ENCODE data around the gene RASGRP2. TPM values are rescaled to one million over a fixed set of nuclear protein-coding genes. Genes with fewer than 3 reads are reported as not detected.

Gene RASGRP2
- total RNA-seq, 2 experiments from 2014 or later, result 3.5 to 4.6 TPM

DNA sequence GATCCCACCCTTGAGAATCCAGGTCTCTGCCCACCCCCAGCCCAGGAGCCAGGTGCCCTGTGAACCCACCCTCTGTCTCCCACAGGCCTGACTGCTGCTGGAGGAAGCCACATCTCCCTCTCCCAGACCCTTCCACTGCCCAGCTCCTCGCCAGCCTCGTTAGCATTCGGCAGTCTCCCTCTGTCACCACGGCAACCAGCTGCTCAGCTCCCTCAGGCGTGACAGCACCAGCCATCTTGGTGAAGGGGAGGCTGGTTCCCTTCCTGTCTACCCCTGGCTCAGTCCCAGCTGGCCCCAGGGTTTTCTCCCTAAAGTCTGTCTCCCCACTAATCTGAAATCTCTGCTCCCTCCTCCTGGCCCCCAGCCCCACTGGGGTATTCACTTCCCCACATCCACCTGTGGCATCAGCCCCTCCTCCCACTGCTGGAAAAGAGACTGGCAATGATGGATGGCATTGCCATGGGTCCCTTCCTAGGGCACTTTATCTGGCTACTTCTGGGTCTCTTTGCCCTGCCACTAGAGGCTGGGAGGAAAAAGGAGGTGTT lies 49.0 kb downstream of the RASGRP2 start:
- Mint-ChIP-seq H3K27me3 (peaks cover 20% of the 10 kb centered on the region), H3K36me3 (no peaks in the 10 kb centered on the region), H3K9me3 (no peaks in the 10 kb centered on the region)

DNA sequence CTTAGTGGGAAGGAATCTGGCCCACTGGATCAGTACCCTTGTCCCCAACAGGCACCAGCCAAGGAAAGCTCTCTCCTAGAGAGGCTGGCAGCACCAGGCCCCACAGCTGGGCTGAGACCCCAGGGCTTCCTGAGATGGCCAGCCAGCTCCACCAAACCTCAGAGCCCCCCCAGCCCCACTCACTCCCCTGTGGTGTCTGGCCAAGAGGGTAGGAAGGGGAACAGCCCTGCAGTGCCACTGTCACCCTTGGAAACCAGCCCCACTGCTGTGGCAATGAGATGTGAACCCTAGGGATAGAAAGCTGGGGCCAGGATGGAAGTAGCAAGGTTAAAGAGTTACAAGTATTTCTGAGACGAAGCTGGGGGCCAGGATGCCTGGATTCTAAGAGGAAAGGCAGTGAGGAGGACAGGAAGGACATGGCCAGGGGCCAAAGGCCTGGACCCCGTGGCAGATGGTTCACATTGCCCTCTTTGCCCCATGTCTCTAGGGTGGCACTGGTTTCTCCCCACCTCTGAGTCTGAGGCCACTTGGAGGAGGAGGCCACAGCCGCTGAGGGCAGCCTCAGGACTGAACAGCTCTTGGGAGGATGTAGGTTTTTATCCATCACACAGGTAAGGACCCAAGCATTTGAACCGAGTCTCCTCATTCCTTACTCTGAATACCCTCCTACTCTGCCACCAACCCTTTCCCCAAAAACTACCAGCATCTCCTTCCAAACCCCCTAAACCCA lies 49.8 kb downstream of the RASGRP2 start:
- peaks cover 15% of the 10 kb centered on the region for H3K4me1 Mint-ChIP-seq
- DNase-seq, result no peak
- H3K4me3 Mint-ChIP-seq, result no peak overlapping the region
- peaks cover 20% of the 10 kb centered on the region for H3K27me3 Mint-ChIP-seq
- no peak overlapping the region for H3K27ac Mint-ChIP-seq
- H3K9me3 Mint-ChIP-seq, result no peaks in the 10 kb centered on the region
- H3K36me3 Mint-ChIP-seq, result no peaks in the 10 kb centered on the region

More for the DNA sequence above, 49.0 kb downstream of the RASGRP2 start:
- Mint-ChIP-seq H3K4me3 (no peak overlapping the region), H3K27ac (no peak overlapping the region), H3K4me1 (peaks cover 15% of the 10 kb centered on the region)
- DNase-seq, result no peak

DNA sequence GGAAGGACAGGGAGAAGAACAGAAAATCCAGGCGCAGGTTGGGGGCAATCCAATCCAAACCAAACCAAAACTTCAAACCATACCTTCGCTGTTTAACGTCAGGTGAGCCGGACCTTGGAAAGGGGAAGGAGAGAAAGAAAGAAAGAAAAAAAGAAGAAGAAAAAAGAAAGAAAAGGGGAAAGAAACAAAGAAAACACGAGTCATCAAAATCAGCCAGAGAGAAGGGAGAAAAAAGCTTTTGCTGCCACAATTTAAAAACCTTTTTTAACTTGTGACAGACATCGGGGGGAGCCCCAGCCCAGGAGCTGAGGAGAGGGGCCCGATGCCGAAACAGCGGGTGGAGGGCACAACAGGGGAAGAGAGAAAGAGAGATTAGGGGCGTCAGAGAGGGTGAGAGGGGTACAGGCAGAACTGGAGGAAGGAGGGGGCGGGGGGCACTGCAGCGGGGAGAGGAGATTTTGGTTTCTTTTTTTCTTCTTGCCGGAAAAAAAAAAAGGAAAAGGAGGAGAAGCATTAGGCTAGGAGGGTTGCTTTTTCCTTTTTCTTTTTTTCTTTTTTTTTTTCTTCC lies 51.1 kb downstream of the RASGRP2 start:
- no peaks in the 10 kb centered on the region for H3K36me3 Mint-ChIP-seq
- H3K9me3 Mint-ChIP-seq, result no peaks in the 10 kb centered on the region
- no peak overlapping the region for H3K27ac Mint-ChIP-seq
- DNase-seq, result no peak
- H3K27me3 Mint-ChIP-seq, result peaks cover 20% of the 10 kb centered on the region
- peak overlapping the region; percentile 73 for H3K4me3 Mint-ChIP-seq
- H3K4me1 Mint-ChIP-seq, result peaks cover 21% of the 10 kb centered on the region

DNA sequence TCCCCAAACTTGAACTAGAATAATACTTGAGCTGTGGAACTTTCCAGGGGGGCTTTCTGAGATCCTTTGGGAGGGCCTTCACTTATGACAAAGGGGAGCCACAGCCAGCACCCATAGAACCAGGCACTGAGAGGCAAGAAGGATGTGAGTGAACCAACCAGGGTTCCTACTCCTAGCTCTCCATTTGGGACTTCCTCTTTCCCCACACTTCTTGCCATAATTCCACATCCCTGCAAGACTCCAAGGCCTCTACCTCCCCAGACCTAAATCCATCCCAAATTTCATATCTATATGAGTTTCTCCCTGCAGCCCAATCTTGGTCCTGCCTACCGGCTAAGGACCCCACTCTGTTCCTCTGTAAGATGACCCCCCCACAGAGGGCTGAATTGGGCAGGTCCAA lies 52.4 kb downstream of the RASGRP2 start:
- no peak overlapping the region for H3K27ac Mint-ChIP-seq
- H3K4me3 Mint-ChIP-seq, result no peak overlapping the region
- H3K36me3 Mint-ChIP-seq, result no peaks in the 10 kb centered on the region
- H3K4me1 Mint-ChIP-seq, result peaks cover 21% of the 10 kb centered on the region
- H3K27me3 Mint-ChIP-seq, result peaks cover 20% of the 10 kb centered on the region
- DNase-seq, result no peak
- no peaks in the 10 kb centered on the region for H3K9me3 Mint-ChIP-seq

DNA sequence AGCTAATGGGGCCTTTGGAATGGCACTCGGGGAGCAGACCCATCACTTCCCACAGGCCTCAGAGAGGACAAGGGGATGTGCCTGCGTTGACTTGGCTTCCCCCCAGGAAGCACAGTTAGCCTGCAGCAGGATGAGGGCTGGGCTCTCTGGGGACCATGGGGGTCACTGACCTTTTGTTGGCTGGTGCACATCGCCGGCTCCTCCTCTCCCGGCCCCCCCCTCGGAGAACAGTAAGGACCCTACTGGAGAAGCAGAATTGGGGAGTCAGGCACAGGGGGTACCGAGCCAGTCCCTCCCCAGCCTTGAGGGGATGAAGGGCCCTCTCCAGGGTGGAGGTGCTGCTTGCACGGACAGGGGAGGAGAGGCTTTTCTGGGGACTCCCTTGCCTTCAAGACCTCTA lies 53.7 kb downstream of the RASGRP2 start:
- H3K27ac Mint-ChIP-seq, result no peak overlapping the region
- no peaks in the 10 kb centered on the region for H3K36me3 Mint-ChIP-seq
- no peak overlapping the region for H3K4me3 Mint-ChIP-seq

DNA sequence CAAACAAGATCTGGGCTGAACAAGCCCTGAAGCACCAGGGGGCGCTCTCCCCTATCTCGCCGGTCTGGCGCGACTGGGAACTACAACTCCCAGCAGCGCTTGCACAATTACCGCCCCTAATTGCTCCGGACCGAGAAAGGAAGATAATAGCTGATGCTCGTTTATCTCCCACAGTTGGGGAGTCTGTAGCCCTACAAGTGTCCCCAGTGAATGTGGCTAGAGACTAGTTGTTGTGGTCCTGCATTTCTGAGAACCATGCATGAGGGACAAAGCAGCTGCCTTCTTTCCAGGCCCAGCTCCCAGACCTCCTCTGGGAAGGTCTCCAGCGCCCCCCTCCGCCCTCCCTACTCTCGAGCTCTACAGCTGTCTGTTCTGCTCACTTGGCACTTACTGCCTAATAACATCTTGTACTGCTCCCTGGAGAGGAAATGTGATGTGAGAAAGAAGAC lies 55.4 kb downstream of the RASGRP2 start:
- H3K9me3 Mint-ChIP-seq, result no peaks in the 10 kb centered on the region
- H3K4me1 Mint-ChIP-seq, result peaks cover 21% of the 10 kb centered on the region
- no peaks in the 10 kb centered on the region for H3K36me3 Mint-ChIP-seq
- DNase-seq, result peak; percentile 90
- peaks cover 18% of the 10 kb centered on the region for H3K27me3 Mint-ChIP-seq
- no peak overlapping the region for H3K27ac Mint-ChIP-seq
- H3K4me3 Mint-ChIP-seq, result peak overlapping the region; percentile 55

More for the DNA sequence above, 53.7 kb downstream of the RASGRP2 start:
- Mint-ChIP-seq H3K9me3 (no peaks in the 10 kb centered on the region), H3K27me3 (peaks cover 20% of the 10 kb centered on the region), H3K4me1 (peaks cover 21% of the 10 kb centered on the region)
- no peak for DNase-seq

DNA sequence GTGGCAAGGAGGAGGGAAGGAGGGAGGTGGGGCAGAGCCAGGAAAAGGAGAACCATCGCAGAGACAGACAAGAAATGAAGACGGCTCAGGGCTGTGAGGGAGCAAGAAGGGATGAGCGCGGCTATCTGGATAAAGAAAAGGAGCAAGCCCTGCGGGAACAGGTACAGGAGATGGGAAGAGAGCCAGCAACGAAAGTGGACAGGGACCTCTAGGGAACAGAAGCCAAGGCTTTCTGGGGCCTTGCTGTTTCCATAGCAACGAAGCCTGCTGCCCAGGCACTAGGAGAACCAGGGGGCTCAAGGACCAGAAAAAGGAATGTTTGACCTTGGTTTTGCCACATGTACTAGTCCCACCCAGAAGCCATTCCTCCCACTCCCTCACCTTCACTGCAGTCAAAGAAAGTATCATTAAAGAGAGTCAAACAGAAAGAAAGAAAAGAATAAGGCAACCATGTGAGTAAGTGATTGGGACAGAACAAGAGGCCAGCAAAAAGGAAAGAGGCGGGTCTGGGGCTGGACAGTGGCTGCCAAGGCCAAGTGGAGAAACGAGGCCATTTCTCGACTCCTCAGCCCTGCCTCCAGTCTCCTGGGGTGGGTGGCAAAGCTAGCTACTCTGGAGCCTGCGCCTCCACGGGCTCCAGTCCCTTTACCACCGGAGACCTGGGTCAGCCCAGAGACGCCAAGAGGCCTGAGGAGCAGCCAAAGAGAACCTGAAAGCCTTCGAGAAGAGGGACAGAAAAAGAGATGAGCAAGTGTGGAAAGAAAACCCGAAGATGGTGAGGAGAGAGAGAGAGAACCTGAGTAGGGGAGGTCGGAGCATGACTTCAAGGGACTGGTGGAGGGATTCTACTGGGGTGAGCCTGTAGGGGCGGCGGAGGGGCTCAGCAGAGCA lies 56.1 kb downstream of the RASGRP2 start:
- Mint-ChIP-seq H3K27me3 (peaks cover 12% of the 10 kb centered on the region), H3K9me3 (no peaks in the 10 kb centered on the region), H3K4me1 (peaks cover 17% of the 10 kb centered on the region), H3K36me3 (no peaks in the 10 kb centered on the region), H3K4me3 (no peak overlapping the region), H3K27ac (no peak overlapping the region)
- no peak for DNase-seq

DNA sequence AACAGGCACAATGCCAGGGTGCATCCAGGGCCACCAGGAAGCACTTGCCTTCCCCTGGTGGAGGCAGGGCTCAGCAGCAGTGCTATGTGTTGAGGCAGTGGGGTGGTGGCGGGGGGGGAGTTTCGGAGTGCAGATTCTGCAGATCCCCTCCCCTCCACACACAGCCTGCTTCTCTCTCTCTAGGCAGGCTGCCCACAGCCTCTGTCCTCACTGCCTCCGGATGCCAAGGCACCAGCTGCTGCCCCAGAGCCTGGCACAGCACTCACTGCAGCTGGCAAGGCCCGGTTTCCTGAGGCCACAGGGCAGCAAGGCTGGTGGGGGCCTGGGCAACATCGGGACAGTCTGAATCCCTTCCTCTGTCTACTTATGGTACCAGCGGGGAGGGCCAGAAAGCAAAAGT lies 56.7 kb downstream of the RASGRP2 start:
- Mint-ChIP-seq H3K36me3 (no peaks in the 10 kb centered on the region), H3K27ac (no peak overlapping the region), H3K27me3 (peaks cover 5% of the 10 kb centered on the region), H3K4me3 (no peak overlapping the region), H3K4me1 (peaks cover 11% of the 10 kb centered on the region), H3K9me3 (no peaks in the 10 kb centered on the region)
- no peak for DNase-seq

DNA sequence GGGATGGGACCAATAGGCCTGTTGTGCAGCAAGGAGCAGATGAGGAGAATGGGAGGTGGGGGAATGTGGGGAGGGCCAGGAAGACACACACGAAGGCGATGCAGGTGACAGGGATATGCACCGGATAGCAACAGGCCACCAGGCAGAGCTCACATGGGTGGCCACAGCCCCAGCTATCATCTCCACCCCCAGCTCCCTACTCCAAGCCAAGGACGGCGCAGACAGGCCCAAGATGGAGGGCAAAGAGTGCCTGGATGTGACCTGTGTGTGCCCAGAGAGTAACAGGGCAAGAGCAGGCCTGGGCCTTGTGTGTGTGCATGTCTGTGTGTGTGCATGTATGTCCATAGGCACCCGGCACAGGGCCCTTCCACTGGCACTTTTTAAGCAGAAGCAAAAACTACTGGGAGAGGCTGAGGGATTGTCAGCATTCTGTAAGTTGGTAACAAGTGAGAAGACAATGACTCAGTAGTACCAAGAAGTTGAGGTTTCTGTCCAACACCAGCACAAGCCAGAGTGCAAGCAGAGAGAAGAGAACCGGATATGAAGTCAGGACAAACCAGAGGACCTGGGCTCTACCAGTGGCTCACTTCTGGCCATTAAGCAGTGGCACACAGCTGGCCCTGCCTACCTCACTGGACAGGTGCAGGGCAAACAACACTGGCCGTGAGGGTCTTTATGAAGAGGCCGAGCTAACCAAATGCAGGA lies 57.3 kb downstream of the RASGRP2 start:
- no peak for DNase-seq
- no peak overlapping the region for H3K4me3 Mint-ChIP-seq
- no peaks in the 10 kb centered on the region for H3K27me3 Mint-ChIP-seq
- H3K27ac Mint-ChIP-seq, result no peak overlapping the region
- H3K36me3 Mint-ChIP-seq, result no peaks in the 10 kb centered on the region
- H3K9me3 Mint-ChIP-seq, result no peaks in the 10 kb centered on the region
- H3K4me1 Mint-ChIP-seq, result peaks cover 6% of the 10 kb centered on the region

DNA sequence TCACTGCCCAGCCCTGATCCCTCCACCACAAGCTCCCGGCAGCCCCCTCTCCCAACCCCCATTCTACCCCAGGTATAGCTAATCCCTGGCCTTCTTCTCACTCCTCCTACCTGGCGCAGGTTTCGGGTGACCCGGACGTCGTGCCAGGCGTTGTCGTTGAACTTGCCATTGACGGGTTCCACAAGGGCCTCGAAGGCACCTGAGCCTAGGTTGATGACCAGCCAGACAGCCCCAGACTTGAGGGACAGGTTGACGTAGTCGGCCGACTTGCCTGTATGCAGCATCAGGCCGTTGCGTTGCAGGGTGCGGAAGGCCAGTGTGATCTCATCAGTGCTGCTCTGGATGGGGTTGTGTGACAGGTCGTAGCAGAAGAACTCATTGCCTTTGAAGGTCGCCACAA lies 58.4 kb downstream of the RASGRP2 start:
- no peaks in the 10 kb centered on the region for H3K36me3 Mint-ChIP-seq
- no peak overlapping the region for H3K27ac Mint-ChIP-seq
- no peak overlapping the region for H3K4me3 Mint-ChIP-seq
- H3K27me3 Mint-ChIP-seq, result no peaks in the 10 kb centered on the region
- no peaks in the 10 kb centered on the region for H3K9me3 Mint-ChIP-seq
- DNase-seq, result no peak
- peaks cover 6% of the 10 kb centered on the region for H3K4me1 Mint-ChIP-seq

DNA sequence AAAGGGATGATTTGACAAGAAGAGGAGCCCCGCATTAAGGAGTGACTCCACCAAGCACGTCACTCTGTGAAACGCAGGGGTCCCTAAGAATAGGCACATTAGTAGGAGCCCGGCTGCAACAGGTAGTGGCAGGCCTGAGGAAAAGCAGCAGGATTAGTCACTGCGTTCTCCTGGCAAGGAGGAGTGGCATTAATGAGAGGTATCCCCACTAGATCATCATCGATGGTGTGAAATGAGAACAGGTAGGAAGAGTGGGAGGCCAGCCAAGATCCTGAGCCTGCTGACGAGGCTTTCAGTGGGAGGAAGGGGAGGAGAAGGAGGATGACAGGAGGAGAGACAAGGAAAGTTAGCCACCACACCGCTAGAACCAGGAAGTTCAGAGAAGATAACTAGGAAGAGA lies 59.6 kb downstream of the RASGRP2 start:
- Mint-ChIP-seq H3K27ac (no peak overlapping the region), H3K27me3 (no peaks in the 10 kb centered on the region), H3K4me3 (no peak overlapping the region), H3K36me3 (no peaks in the 10 kb centered on the region), H3K9me3 (no peaks in the 10 kb centered on the region), H3K4me1 (peaks cover 6% of the 10 kb centered on the region)
- DNase-seq, result no peak

DNA sequence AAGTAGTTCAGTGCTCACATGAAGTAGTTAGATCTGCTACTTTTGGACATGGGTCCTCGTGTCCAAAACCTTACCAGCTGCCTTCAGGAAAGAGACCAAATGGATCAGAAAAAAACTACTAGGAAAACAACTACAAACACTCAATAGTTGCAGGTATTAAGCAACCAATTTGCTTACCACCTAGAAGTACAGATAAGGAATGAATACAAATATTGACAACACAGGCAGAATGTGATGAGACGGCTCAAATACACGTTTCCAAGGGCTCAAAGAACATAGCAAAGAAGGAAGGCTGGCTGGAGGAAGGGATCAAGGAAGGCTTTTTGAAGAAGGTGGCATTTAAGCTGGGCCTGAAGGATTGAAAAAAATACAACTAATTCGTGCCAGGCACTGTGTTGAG lies 62.8 kb downstream of the RASGRP2 start:
- DNase-seq, result no peak
- no peak overlapping the region for H3K4me3 Mint-ChIP-seq
- H3K4me1 Mint-ChIP-seq, result no peaks in the 10 kb centered on the region
- H3K9me3 Mint-ChIP-seq, result no peaks in the 10 kb centered on the region
- H3K36me3 Mint-ChIP-seq, result no peaks in the 10 kb centered on the region
- no peak overlapping the region for H3K27ac Mint-ChIP-seq
- no peaks in the 10 kb centered on the region for H3K27me3 Mint-ChIP-seq

DNA sequence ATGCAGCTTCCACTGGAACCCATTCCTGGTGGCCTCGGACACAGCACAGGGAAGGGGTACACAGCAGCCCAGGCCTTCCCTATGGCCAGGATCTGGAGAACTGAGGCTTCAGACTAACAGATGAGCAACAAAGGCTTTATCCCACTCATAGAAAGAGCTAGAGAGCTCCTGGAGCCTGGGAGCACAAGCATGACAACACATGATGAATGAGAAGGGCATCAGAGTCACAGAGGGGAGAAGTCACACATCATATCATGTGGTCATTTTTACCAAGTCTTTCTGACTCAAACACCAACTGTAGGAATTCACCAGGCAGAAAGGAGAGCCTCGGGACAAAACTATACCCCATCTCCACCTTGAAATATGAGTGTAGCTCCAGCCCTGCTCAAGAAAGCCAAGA lies 64.1 kb downstream of the RASGRP2 start:
- Mint-ChIP-seq H3K27ac (no peak overlapping the region), H3K36me3 (no peaks in the 10 kb centered on the region), H3K4me1 (no peaks in the 10 kb centered on the region), H3K27me3 (peaks cover 5% of the 10 kb centered on the region), H3K9me3 (no peaks in the 10 kb centered on the region), H3K4me3 (no peak overlapping the region)
- DNase-seq, result no peak

DNA sequence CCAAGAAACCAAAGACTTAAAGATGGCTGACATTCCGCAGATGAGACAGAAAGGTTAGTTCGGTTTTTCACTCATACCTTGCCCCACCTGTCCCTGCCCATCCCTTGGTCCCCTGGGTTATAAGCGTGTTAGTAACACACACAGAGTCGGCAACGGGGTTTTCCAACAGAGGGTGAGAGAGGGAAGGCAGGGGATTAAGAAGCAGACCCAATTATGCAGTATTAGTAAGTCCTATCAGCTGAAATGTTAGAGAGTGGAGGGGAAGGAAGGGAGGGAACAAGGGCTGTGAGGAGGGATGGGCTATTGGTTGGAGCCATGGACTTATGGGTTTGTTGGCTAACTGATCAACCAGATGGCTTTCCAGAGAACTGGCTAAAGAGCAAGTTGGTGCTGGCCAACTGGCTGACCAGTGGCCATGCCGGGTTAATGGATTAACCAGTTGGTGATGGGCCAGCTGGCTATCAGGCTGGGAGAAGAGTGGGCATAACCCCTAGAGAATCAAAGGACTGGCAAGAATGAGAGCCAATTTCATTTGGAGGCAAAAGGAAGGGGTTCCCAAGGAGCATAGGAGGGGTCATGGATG lies 66.4 kb downstream of the RASGRP2 start:
- DNase-seq, result no peak
- no peak overlapping the region for H3K27ac Mint-ChIP-seq
- H3K36me3 Mint-ChIP-seq, result no peaks in the 10 kb centered on the region
- no peaks in the 10 kb centered on the region for H3K4me1 Mint-ChIP-seq
- no peaks in the 10 kb centered on the region for H3K9me3 Mint-ChIP-seq
- peaks cover 5% of the 10 kb centered on the region for H3K27me3 Mint-ChIP-seq
- no peak overlapping the region for H3K4me3 Mint-ChIP-seq
